ENCODE measurements around the gene SPTLC1.

SPTLC1 gene

DNA sequence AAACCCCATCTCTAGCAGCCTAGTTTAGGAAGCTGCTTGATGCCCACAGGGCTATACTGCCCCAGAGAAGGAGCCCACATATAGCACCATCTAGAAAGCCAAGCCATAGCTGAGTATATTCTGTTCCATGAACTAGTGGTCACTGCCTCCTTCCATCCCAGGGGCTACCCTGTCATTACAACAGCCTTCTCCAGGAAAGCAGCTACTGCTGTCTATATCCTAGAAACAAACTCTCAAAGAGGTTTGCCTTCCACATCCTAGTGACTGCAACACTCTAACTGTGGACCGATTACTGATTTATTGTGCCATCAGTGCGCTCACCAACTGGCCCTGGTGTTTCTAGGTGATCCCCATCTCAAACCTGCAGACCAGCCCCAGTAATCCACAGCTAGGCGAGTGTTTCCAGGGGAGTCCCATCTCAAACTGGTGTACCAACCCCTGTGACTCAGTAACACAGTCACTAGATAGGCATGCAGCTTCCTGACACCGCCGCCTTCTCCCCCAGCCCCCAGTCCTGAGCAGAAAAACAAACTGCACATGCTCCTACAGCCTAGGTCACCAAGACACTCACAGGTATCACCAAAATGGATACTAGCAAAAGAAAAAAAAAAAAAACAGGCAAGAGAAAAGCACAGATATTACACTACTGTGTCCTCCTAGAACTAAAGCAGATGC lies 14.8 kb downstream of the SPTLC1 start:
- TF ChIP-seq, protein P1, sequence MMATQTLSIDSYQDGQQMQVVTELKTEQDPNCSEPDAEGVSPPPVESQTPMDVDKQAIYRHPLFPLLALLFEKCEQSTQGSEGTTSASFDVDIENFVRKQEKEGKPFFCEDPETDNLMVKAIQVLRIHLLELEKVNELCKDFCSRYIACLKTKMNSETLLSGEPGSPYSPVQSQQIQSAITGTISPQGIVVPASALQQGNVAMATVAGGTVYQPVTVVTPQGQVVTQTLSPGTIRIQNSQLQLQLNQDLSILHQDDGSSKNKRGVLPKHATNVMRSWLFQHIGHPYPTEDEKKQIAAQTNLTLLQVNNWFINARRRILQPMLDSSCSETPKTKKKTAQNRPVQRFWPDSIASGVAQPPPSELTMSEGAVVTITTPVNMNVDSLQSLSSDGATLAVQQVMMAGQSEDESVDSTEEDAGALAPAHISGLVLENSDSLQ (IDR thresholded peaks at IDR 0.05): no peak
- TF ChIP-seq HDGF (IDR thresholded peaks at IDR 0.05; ENCODE audit: borderline replicate concordance): no peak
- ChIA-PET CTCF (no interaction called here), POLR2A (no interaction called here)
- no peak for DNase-seq (ENCODE audit: extremely low spot score)

DNA sequence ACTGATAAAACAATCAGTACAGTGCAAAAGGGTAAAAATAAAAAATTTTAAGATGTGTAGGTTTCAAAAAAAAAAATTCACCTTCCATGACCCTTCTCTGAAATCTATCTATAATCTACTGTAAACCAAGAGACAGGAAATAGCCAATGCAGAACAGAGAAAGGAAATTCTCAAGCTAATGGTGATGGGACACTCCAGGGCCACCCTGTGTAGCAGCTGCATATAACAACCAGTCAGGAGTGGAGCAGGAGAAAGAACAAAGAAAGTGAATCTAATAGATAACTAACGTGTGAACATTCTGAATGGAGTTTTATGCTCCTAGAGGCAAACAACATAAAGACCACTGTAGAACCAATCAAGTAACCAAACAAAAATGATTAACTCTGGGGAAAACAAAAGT lies 16.6 kb downstream of the SPTLC1 start:
- TF ChIP-seq TARDBP (IDR thresholded peaks at IDR 0.05) (no peak), CTBP1 (IDR thresholded peaks at IDR 0.05; ENCODE audit: borderline replicate concordance) (no peak), HDGF (IDR thresholded peaks at IDR 0.05; ENCODE audit: borderline replicate concordance) (no peak), FOXK2 (IDR thresholded peaks at IDR 0.05) (no peak), NFRKB (IDR thresholded peaks at IDR 0.05) (no peak), ELF4 (IDR thresholded peaks at IDR 0.05) (no peak), ARNT (IDR thresholded peaks at IDR 0.05) (no peak), SP1 (IDR thresholded peaks at IDR 0.05) (no peak), L3MBTL2 (conservative IDR thresholded peaks at IDR 0.05) (no peak), ZNF384 (IDR thresholded peaks at IDR 0.05) (no peak), SUZ12 (IDR thresholded peaks at IDR 0.05) (no peak), BHLHE40 (IDR thresholded peaks at IDR 0.05; ENCODE audit: borderline replicate concordance) (no peak)
- TF ChIP-seq, protein P1 (IDR thresholded peaks at IDR 0.05): no peak
- POLR2A ChIA-PET: no interaction called here
- CTCF ChIA-PET: no interaction called here
- DNase-seq (ENCODE audit: extremely low spot score): no peak

DNA sequence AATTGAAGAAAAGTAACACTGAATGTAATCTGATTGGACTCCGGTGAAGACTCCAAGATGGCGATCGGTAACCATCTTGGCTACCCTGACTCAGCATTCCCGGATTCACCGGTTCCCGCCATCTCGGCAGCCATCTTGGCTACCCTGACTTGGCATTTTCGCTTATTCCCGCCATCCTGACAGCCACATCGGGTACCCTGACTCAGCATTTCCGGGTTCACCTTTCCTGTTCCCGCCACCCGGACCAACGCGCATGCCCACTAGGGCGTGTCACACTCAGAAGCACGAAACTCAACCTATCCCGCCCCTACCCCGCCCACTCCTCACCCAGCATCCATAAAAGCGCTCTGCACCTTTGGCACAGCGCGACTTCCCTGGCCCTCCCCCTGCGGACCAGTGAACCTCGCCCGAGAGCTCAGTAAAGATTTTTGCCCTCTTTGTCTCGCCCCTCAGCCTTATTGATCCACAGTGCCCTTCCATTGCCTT lies 17.2 kb downstream of the SPTLC1 start:
- DNase-seq (ENCODE audit: extremely low spot score): no peak
- TF ChIP-seq ARNT (IDR thresholded peaks at IDR 0.05) (no peak), LEF1 (IDR thresholded peaks at IDR 0.05; ENCODE audit: borderline replicate concordance) (no peak), SUZ12 (IDR thresholded peaks at IDR 0.05) (no peak), L3MBTL2 (conservative IDR thresholded peaks at IDR 0.05) (no peak), TARDBP (IDR thresholded peaks at IDR 0.05) (no peak), FOXA1 (IDR thresholded peaks at IDR 0.05) (no peak), NFRKB (IDR thresholded peaks at IDR 0.05) (no peak)
- POLR2A ChIA-PET: no interaction called here
- CTCF ChIA-PET: no interaction called here

DNA sequence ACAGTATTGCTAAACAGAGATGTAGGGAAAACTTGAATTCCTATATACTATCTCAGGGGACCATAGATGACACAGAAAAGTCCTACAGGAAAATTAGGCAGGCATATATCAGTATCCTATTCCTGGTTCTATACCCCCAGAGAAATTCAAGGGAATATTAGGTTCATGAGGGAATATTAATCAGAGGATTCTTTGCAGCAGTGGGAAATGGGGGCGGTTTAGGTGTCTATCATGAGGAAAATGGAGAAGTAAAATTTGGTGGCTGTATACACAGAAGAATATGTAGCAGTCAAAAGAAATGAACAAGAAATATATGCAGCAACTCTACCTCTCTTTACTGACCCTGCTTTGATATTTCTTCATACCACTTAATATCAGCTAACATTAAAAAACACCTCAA lies 20.0 kb downstream of the SPTLC1 start:
- ChIA-PET POLR2A (no interaction called here), CTCF (interaction anchor here (0.8 to 1.1 kb wide), 2 partner anchors 44 to 141 kb away, joined by 3 read pairs; no protein-coding TSS in a partner anchor)
- DNase-seq (ENCODE audit: extremely low spot score): no peak
- TF ChIP-seq L3MBTL2 (conservative IDR thresholded peaks at IDR 0.05) (no peak), ELF4 (IDR thresholded peaks at IDR 0.05) (no peak), SP1 (IDR thresholded peaks at IDR 0.05) (no peak), FOXK2 (IDR thresholded peaks at IDR 0.05) (no peak), FOXM1 (IDR thresholded peaks at IDR 0.05; ENCODE audit: borderline replicate concordance) (no peak), HDGF (IDR thresholded peaks at IDR 0.05; ENCODE audit: borderline replicate concordance) (no peak), BHLHE40 (IDR thresholded peaks at IDR 0.05; ENCODE audit: borderline replicate concordance) (no peak)
- TF ChIP-seq, protein P1 (IDR thresholded peaks at IDR 0.05): no peak

DNA sequence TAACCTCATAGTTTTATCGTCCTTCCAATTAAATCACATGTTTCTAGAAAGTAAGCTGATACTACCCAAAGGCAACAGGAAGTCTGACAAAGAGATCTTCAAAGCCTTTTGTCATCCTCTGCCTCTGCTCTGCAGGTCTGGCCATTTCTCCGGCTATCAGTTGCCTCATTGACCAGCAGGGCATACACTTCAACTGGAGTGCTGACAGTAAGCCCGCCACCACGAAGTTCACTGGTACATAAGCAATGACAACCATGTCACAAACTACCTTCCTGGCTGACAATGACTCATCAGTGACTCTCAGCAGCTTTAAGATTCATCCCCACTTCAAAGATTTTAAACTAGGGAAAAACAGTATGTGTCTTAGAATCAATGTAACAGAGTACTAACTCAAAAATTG lies 20.6 kb downstream of the SPTLC1 start:
- no peak for DNase-seq (ENCODE audit: extremely low spot score)
- CTCF ChIA-PET: interaction anchor here (0.8 to 1.1 kb wide), 2 partner anchors 44 to 140 kb away, joined by 3 read pairs; no protein-coding TSS in a partner anchor
- POLR2A ChIA-PET: no interaction called here
- TF ChIP-seq TARDBP (IDR thresholded peaks at IDR 0.05) (no peak), SP1 (IDR thresholded peaks at IDR 0.05) (no peak), SUZ12 (IDR thresholded peaks at IDR 0.05) (no peak), HDGF (IDR thresholded peaks at IDR 0.05; ENCODE audit: borderline replicate concordance) (no peak), FOXM1 (IDR thresholded peaks at IDR 0.05; ENCODE audit: borderline replicate concordance) (no peak)
- TF ChIP-seq, protein P1 (IDR thresholded peaks at IDR 0.05): no peak

DNA sequence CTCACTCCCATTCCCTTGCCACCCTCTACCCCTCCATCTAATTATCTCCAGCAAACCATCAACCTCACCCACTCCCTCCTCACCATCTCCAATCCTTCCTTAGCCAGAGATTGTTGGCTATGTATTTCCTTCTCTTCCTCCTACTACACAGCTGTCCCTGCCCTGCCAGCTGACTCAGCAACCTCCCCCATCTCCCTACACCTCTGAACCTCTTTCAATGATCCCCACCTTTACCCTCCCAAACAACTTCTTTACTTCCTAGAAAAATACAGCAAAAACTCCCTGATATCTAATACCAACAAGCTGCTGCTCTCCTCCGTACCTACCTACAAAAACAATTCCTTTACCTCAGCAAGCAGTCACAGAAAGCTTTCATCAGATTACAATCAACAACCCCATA lies 37.3 kb downstream of the SPTLC1 start:
- ChIA-PET POLR2A (no interaction called here), CTCF (no interaction called here)
- no peak for TF ChIP-seq FOXA1 (IDR thresholded peaks at IDR 0.05)
- no peak for TF ChIP-seq CTBP1 (IDR thresholded peaks at IDR 0.05; ENCODE audit: borderline replicate concordance)
- no peak for TF ChIP-seq SP1 (IDR thresholded peaks at IDR 0.05)
- TF ChIP-seq TARDBP (IDR thresholded peaks at IDR 0.05): no peak
- TF ChIP-seq HDGF (IDR thresholded peaks at IDR 0.05; ENCODE audit: borderline replicate concordance): no peak
- no peak for DNase-seq (ENCODE audit: extremely low spot score)

DNA sequence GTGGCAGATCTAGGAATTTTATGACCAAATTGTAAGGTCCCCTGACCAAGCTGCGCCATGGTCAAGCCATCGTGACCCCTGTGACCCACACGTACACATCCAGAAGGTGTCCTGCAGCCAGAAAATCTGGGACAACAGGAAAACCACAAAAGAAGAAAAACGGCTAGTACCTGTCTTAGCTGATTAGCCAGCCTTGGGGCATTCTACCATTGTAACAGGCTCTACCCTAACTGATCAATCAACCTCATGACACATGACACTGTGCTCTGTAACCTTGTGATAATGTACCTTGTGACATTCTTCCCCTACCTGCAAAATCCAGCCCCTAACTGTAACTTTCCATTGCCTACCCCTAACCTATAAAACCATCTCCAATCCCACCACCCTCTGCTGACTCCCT lies 43.6 kb downstream of the SPTLC1 start:
- ChIA-PET POLR2A (no interaction called here), CTCF (no interaction called here)
- no peak for TF ChIP-seq SUZ12 (IDR thresholded peaks at IDR 0.05)
- TF ChIP-seq ZNF384 (IDR thresholded peaks at IDR 0.05): no peak
- no peak for DNase-seq (ENCODE audit: extremely low spot score)
